Neuronal stem cell (in vitro differentiated cells): ENCODE measurements around the gene APBB1.

Experiments used
- DNase-seq: peaks from one replicate; pipeline ENCODE4 v3.0.0-alpha.2; 2013; ENCODE audit warnings: low spot score
- H2AFZ ChIP-seq: one replicate; pipeline ENCODE4 v1.6.1; 2013; ENCODE audit warnings: mild to moderate bottlenecking, low read length, inconsistent platforms
- H2AK5ac ChIP-seq: 2 replicates; pipeline ENCODE4 v1.6.1; 2013; ENCODE audit warnings: low read depth, mild to moderate bottlenecking, inconsistent platforms, low read length, moderate library complexity, mixed read lengths
- H2BK120ac ChIP-seq: 2 replicates; pipeline ENCODE4 v1.6.1; 2013; ENCODE audit warnings: low read depth, mild to moderate bottlenecking, inconsistent platforms, low read length, moderate library complexity, mixed read lengths
- H2BK12ac ChIP-seq: one replicate; pipeline ENCODE4 v1.6.1; 2013; ENCODE audit warnings: low read length, inconsistent platforms
- H2BK15ac ChIP-seq: 2 replicates; pipeline ENCODE4 v1.6.1; 2013; ENCODE audit warnings: mild to moderate bottlenecking, low read length, inconsistent platforms, mixed read lengths
- H2BK5ac ChIP-seq: one replicate; pipeline ENCODE4 v1.6.1; 2013; ENCODE audit warnings: inconsistent platforms, mild to moderate bottlenecking, low read length, moderate library complexity
- H3K14ac ChIP-seq: one replicate; pipeline ENCODE4 v1.6.1; 2013; ENCODE audit warnings: low read length, inconsistent platforms
- H3K18ac ChIP-seq: 2 replicates; pipeline ENCODE4 v1.6.1; 2013; ENCODE audit warnings: low read length, inconsistent platforms
- H3K23ac ChIP-seq: 2 replicates; pipeline ENCODE4 v1.6.1; 2013; ENCODE audit warnings: low read depth, mild to moderate bottlenecking, mixed read lengths, low read length, inconsistent platforms; ENCODE audit not compliant: poor library complexity
- H3K27ac ChIP-seq: replicated peaks from 3 replicates; pipeline ENCODE4 v1.5.1; 2013; ENCODE audit warnings: low read length, inconsistent platforms
- H3K27me3 ChIP-seq, 3 experiments: 2 replicates each; pipeline ENCODE4 v1.6.1; 2013; ENCODE audit warnings: low read length in 3 of 3, mild to moderate bottlenecking in 2 of 3, inconsistent platforms in 1 of 3, low read depth in 1 of 3, mixed read lengths in 1 of 3, moderate library complexity in 1 of 3; ENCODE audit not compliant: control insufficient read depth in 3 of 3, insufficient read depth in 3 of 3
- H3K36me3 ChIP-seq, 2 donors: replicated peaks in 1 of 2; 2 replicates each; pipeline ENCODE4 v1.6.1; 2013; ENCODE audit warnings: low read length in 2 of 2; ENCODE audit not compliant: control insufficient read depth in 2 of 2, insufficient read depth in 2 of 2
- H3K4ac ChIP-seq: 2 replicates; pipeline ENCODE4 v1.6.1; 2013; ENCODE audit warnings: inconsistent platforms, mild to moderate bottlenecking, low read length, moderate library complexity
- H3K4me1 ChIP-seq, 2 donors: 1 replicate in 1 of 2; 2 replicates in 1 of 2; pipeline ENCODE4 v1.6.1; 2013; ENCODE audit warnings: low read length in 2 of 2, low read depth in 1 of 2; ENCODE audit not compliant: control insufficient read depth in 2 of 2, insufficient read depth in 1 of 2
- H3K4me2 ChIP-seq: one replicate; pipeline ENCODE4 v1.6.1; 2013; ENCODE audit warnings: mild to moderate bottlenecking, low read length, inconsistent platforms; ENCODE audit not compliant: insufficient read depth, poor library complexity, severe bottlenecking
- H3K4me3 ChIP-seq, 2 donors: 2 replicates each; pipeline ENCODE4 v1.5.1; 2013; ENCODE audit warnings: low read length in 2 of 2, mild to moderate bottlenecking in 2 of 2, inconsistent platforms in 1 of 2, moderate library complexity in 1 of 2
- H3K79me1 ChIP-seq: one replicate; pipeline ENCODE4 v1.6.1; 2013; ENCODE audit warnings: low read depth, mild to moderate bottlenecking, inconsistent platforms, low read length, moderate library complexity
- H3K9ac ChIP-seq: one replicate; pipeline ENCODE4 v1.6.1; 2013; ENCODE audit warnings: mild to moderate bottlenecking, low read depth, low read length, inconsistent platforms; ENCODE audit not compliant: poor library complexity
- H3K9me3 ChIP-seq, 2 donors: replicated peaks in 1 of 2; 2 replicates each; pipeline versions ENCODE3 to v1.6.1; 2013; ENCODE audit warnings: low read length in 2 of 2, mild to moderate bottlenecking in 2 of 2, inconsistent platforms in 1 of 2, low read depth in 1 of 2, mixed read lengths in 1 of 2, moderate library complexity in 1 of 2; ENCODE audit not compliant: control insufficient read depth in 2 of 2, insufficient read depth in 1 of 2
- H4K8ac ChIP-seq: one replicate; pipeline ENCODE4 v1.6.1; 2013; ENCODE audit warnings: low read depth, mild to moderate bottlenecking, inconsistent platforms, low read length, moderate library complexity
- H4K91ac ChIP-seq: one replicate; pipeline ENCODE4 v1.6.1; 2013; ENCODE audit warnings: low read length, low read depth, mild to moderate bottlenecking, inconsistent platforms; ENCODE audit not compliant: poor library complexity
- WGBS, 2 donors: extraction: QIAGEN DNeasy Blood & Tissue Kit; methylation state at CpG; one replicate each; pipeline ENCODE4 v1.1.7; 2013; ENCODE audit warnings: missing lambda C conversion rate in 2 of 2, mixed read lengths in 1 of 2; ENCODE audit not compliant: insufficient read length in 2 of 2, insufficient replicate concordance in 1 of 2; ENCODE audit errors: extremely low coverage in 2 of 2; 5-methylcytosine and 5-hydroxymethylcytosine counted together

The APBB1 gene

GRCh38 chr11:6351782-6352382 lies 67.0 kb downstream of the APBB1 start:
- Histone ChIP-seq H3K27ac (no peak overlapping the region), H4K91ac (no peak overlapping the region), H3K4me3 (peak overlapping the region in 1 of 2 donors; percentile 22), H4K8ac (no peak overlapping the region), H3K23ac (no peak overlapping the region), H3K9ac (no peak overlapping the region), H2AFZ (no peak overlapping the region), H2BK120ac (no peak overlapping the region), H3K18ac (no peak overlapping the region), H3K27me3 (peaks cover 0 to 13% (median 0%) of the 10 kb centered on the region in 3 experiments), H3K9me3 (no peaks in the 10 kb centered on the region), H3K4me1 (no peaks in the 10 kb centered on the region), H3K14ac (no peak overlapping the region), H2BK12ac (no peak overlapping the region), H3K4me2 (no peak overlapping the region), H3K36me3 (no peaks in the 10 kb centered on the region), H2BK5ac (no peak overlapping the region), H2AK5ac (no peak overlapping the region), H3K4ac (no peak overlapping the region), H3K79me1 (no peaks in the 10 kb centered on the region), H2BK15ac (no peak overlapping the region)
- no peak for DNase-seq
- no CpG with 5 or more reads among the region's 5 CpGs for WGBS, 2 donors

GRCh38 chr11:6350486-6350885 lies 68.4 kb downstream of the APBB1 start:
- Histone ChIP-seq H3K4me2 (no peak overlapping the region), H3K9ac (no peak overlapping the region), H3K4ac (no peak overlapping the region), H2BK12ac (no peak overlapping the region), H3K27ac (no peak overlapping the region), H2BK5ac (no peak overlapping the region), H3K14ac (no peak overlapping the region), H2AK5ac (no peak overlapping the region), H3K23ac (no peak overlapping the region), H3K79me1 (no peaks in the 10 kb centered on the region), H2BK120ac (no peak overlapping the region), H3K36me3 (no peaks in the 10 kb centered on the region), H2AFZ (no peak overlapping the region), H2BK15ac (no peak overlapping the region), H4K8ac (no peak overlapping the region), H3K27me3 (peaks cover 0 to 8% (median 0%) of the 10 kb centered on the region in 3 experiments), H3K9me3 (no peaks in the 10 kb centered on the region), H3K4me1 (no peaks in the 10 kb centered on the region), H3K4me3 (no peak overlapping the region), H3K18ac (no peak overlapping the region), H4K91ac (no peak overlapping the region)
- DNase-seq: no peak
- no CpG with 5 or more reads among the region's 2 CpGs for WGBS, 2 donors

- no peak overlapping the region for H3K23ac ChIP-seq
- H3K4me3 ChIP-seq: no peak overlapping the region
- H2AFZ ChIP-seq: no peak overlapping the region
- no peak overlapping the region for H3K4me2 ChIP-seq
- H3K36me3 ChIP-seq: no peaks in the 10 kb centered on the region
- H2BK12ac ChIP-seq: no peak overlapping the region
- no peak overlapping the region for H4K91ac ChIP-seq
- no peak overlapping the region for H2BK120ac ChIP-seq
- H3K18ac ChIP-seq: no peak overlapping the region
- no peak overlapping the region for H2BK15ac ChIP-seq
- no peak overlapping the region for H3K27ac ChIP-seq
- H2AK5ac ChIP-seq: no peak overlapping the region
- DNase-seq: no peak
- no peak overlapping the region for H2BK5ac ChIP-seq
- peaks cover 0 to 8% (median 0%) of the 10 kb centered on the region in 3 experiments for H3K27me3 ChIP-seq
- no peak overlapping the region for H3K14ac ChIP-seq
- no peak overlapping the region for H3K9ac ChIP-seq
- H3K4me1 ChIP-seq: no peaks in the 10 kb centered on the region
- H3K4ac ChIP-seq: no peak overlapping the region
- H3K79me1 ChIP-seq: no peaks in the 10 kb centered on the region
- no peaks in the 10 kb centered on the region for H3K9me3 ChIP-seq
- H4K8ac ChIP-seq: no peak overlapping the region
Measured at GRCh38 chr11:6350043-6350442, 68.9 kb downstream of the APBB1 start.

- no CpG with 5 or more reads among the region's 1 CpG for WGBS, 2 donors
- Histone ChIP-seq H4K91ac (no peak overlapping the region), H2AFZ (no peak overlapping the region), H3K4me1 (no peaks in the 10 kb centered on the region), H3K27ac (no peak overlapping the region), H2BK5ac (no peak overlapping the region), H2BK12ac (no peak overlapping the region), H4K8ac (no peak overlapping the region), H3K18ac (no peak overlapping the region), H2BK15ac (no peak overlapping the region), H3K14ac (no peak overlapping the region), H3K9me3 (no peaks in the 10 kb centered on the region), H3K27me3 (peaks cover 0 to 5% (median 0%) of the 10 kb centered on the region in 3 experiments), H3K23ac (no peak overlapping the region), H3K4me2 (no peak overlapping the region), H3K79me1 (no peaks in the 10 kb centered on the region), H3K4me3 (no peak overlapping the region), H2BK120ac (no peak overlapping the region), H3K4ac (no peak overlapping the region), H3K36me3 (no peaks in the 10 kb centered on the region), H2AK5ac (no peak overlapping the region), H3K9ac (no peak overlapping the region)
- no peak for DNase-seq
Measured at GRCh38 chr11:6345366-6345765, 73.5 kb downstream of the APBB1 start.
